UCSD-AML1 (cell line): Measurements from ENCODE around the gene SPATA20.

ENCODE experiments used
- DNase-seq: peaks from one replicate; lab custom pipeline; 2025; ENCODE audit not compliant: unreplicated experiment; lab: John Stamatoyannopoulos, UW

Gene SPATA20

GRCh38 chr17:50573866-50574611 is 27.1 kb downstream of the SPATA20 start:
- no peak for DNase-seq

GRCh38 chr17:50575581-50576210 is 28.7 kb downstream of the SPATA20 start:
- no peak for DNase-seq

- DNase-seq, result no peak
Measured at GRCh38 chr17:50576864-50577263, 29.9 kb downstream of the SPATA20 start.

GRCh38 chr17:50577451-50577954 is 30.5 kb downstream of the SPATA20 start:
- no peak for DNase-seq

- no peak for DNase-seq
Measured at GRCh38 chr17:50578173-50578572, 31.2 kb downstream of the SPATA20 start.

- no peak for DNase-seq
Measured at GRCh38 chr17:50579399-50579798, 32.4 kb downstream of the SPATA20 start.

GRCh38 chr17:50580646-50581045 is 33.7 kb downstream of the SPATA20 start:
- DNase-seq, result no peak

- DNase-seq, result no peak
Measured at GRCh38 chr17:50581316-50581715, 34.3 kb downstream of the SPATA20 start.

- no peak for DNase-seq
Measured at GRCh38 chr17:50582741-50583140, 35.8 kb downstream of the SPATA20 start.

- no peak for DNase-seq
Measured at GRCh38 chr17:50583641-50584040, 36.7 kb downstream of the SPATA20 start.

GRCh38 chr17:50584116-50584515 is 37.1 kb downstream of the SPATA20 start:
- no peak for DNase-seq

- no peak for DNase-seq
Measured at GRCh38 chr17:50584749-50585148, 37.8 kb downstream of the SPATA20 start.

- DNase-seq, result no peak
Measured at GRCh38 chr17:50585346-50585745, 38.4 kb downstream of the SPATA20 start.

- no peak for DNase-seq
Measured at GRCh38 chr17:50585891-50586290, 38.9 kb downstream of the SPATA20 start.

- no peak for DNase-seq
Measured at GRCh38 chr17:50586421-50587247, 39.7 kb downstream of the SPATA20 start.

GRCh38 chr17:50587571-50587970 is 40.6 kb downstream of the SPATA20 start:
- DNase-seq, result no peak

GRCh38 chr17:50588391-50589049 is 41.5 kb downstream of the SPATA20 start:
- DNase-seq, result no peak

GRCh38 chr17:50589095-50589705 is 42.2 kb downstream of the SPATA20 start:
- no peak for DNase-seq

GRCh38 chr17:50590946-50591737 is 44.2 kb downstream of the SPATA20 start:
- no peak for DNase-seq

- DNase-seq, result no peak
Measured at GRCh38 chr17:50593321-50593720, 46.3 kb downstream of the SPATA20 start.
